Activated CD4-positive, alpha-beta T cell treated with anti-CD3 and anti-CD28 coated beads, Interleukin-2, amount 50 U/mL, for 4 hours (primary cell): Measurements from ENCODE around the gene PTPRS.

Experiments used
- DNase-seq, 2 experiments: peaks; one replicate each; pipeline ENCODE4 v3.0.0-alpha.2; 2020

Gene PTPRS

DNA sequence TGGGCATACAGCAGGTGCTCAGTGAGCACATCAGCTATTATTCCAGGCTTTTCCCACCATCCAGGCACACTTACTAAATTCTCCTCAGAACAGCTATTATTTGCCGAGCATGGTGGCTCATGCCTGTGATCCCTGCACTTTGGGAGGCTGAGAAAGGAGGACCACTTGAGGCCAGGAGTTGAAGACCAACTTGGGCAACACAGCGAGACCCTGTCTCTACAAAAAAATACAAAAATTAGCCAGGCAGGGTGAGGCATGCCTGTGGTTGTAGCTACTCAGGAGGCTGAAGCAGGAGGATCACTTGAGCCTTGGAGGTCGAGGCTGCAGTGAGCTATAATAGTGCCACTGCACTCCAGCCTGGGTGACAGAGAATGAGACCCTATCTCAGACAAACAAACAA, 35.4 kb downstream of the PTPRS start:
- DNase-seq = no peak

DNA sequence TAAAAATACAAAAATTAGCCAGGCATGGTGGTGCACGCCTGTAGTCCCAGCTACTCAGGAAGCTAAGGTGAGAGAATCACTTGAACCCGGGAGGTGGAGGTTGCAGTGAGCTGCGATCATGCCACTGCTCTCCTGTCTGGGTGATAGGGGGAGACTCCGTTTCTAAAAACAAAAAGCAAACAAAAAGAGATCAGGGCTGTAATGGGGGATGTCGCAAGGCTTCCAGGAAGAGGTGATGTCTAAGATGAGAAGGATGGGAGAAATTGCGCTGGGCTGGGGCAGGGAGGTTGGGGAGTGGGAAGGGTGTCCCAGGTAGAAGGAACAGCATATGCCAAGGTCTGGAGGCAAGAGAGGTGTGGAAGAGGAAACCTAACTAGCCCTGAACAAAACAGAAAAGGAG, 36.1 kb downstream of the PTPRS start:
- DNase-seq = no peak

DNA sequence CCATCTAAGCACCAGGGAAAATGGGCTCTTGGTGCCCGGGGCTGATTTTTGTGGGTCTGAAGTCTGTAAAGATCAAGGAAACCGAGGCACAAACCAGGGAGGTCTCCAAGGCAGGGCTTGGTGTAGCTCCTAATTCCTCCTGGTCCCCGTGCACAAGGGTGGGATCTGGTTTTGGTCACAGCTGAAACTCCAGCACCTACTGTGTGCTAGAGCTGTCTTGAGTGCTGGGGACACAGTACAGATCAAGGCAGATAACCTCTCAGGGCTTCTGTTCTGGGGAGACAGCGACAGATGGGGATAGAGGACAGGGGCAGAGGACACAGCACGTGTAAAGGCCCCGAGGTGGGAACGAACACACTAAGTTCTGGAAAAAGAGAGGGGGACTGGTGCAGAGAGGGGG, 37.4 kb downstream of the PTPRS start:
- no peak for DNase-seq

DNA sequence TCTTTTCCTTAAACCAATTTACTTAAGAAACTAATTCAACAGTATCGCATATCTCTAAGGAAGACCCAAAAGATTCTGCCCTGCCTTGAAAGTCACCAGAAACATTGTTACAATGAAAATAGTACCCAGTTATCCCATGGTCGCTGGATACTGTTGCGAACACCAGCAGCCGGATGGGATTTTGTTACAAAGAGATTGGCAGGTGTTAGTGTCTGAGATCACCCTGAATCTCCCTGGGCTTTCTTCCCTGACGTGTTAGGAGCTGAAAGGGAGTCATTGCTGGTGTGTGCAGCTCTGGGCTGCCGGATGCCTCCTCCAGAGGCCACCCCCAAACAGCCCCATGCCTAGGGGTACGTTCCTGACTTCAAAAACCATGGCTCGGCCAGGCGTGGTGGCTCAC, 38.2 kb downstream of the PTPRS start:
- no peak for DNase-seq

DNA sequence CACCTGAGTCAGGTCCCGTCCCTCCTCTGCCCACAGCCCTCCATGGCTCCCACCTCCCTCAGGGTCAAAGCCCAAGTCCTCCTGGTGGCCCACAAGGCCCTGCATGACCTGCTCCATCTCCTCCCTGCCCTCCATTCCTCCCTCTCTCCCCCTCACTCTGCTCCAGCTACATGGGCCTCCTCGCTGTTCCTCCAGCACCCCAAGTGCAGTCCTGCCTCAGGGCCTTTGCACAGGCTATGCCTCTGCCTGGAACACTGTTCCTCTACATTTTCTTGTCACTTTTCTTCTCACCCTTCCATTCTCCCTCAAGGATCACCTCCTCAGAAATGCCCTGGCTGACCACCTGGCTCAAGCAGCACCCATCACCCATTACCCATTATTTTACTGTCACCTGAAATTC, 41.5 kb downstream of the PTPRS start:
- no peak for DNase-seq

DNA sequence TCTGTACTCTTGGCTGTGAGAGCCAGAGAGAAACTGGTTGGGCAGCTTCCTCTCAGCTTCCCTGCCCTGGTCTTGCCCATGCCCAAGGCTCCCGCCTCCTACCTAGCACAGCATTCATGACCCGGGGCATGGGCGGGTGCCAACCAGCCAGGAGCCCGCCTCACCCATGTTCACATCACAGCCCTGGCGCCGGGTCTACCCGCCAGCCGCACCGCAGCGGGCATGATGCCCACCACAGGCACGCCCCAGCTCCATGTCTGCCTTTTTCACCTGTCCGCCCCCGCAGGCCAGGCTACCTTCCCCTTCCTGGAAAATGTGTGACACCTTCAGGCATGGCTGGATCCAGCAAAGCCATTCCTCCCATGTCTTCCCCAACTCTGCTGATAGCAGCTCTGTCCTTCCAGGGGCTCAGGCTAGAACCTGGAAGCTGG, 42.1 kb downstream of the PTPRS start:
- no peak for DNase-seq

DNA sequence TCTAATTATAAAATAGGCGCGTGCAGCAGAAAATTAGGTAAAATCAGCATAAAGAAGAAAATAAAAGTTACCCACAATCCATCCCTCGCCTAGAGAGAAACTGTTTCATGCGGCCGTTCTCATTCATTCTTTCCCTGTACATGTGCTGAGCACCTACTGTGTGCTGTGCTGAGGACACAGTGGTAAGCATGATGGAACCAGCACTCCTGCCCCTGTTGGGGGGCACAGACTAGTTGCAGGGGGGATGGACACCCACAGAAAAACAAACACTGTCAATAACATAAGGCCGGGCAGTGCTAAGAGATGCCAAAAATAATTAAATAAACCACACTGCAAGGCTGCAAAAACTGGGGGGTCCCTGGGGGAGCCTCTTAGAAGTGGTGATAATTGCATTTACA, 43.3 kb downstream of the PTPRS start:
- no peak for DNase-seq

DNA sequence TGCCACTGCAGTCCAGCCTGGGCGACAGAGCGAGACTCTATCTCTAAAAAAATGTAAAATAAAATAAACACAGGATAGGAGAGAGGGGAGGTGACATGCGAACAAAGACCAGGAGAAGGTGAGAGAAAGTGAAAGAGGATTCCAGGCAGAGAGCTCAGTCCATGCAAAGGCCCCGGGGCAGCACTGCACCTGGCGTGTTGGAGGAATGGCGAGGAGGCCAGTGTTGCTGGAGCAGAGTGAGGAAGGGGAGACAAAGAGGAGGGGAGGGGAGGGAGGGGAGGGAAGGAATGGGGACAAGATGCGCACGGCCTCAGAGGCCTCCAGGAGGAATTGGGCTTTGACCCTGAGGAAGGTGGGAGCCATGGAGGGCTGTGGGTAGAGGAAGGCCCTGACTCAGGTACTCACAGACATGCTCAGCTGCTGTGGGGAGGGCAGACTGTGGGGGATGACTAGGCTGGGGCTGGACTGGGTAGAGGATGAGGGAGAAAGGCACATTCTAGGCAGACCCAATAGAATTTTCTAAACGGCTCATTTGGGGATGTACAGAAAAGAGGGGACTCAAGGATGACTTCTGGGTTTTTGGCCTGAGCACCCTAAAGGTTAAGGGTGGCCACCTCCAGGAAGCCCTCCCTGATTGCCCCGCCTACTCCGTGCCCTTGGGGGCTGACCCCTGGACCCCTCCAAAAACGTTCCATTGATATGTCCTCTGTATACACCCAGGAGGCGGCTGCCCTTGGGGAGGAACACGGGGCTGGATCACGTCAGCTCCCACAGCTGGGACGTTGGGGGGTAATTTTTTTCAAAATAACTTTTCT, 43.9 kb downstream of the PTPRS start:
- DNase-seq = no peak

DNA sequence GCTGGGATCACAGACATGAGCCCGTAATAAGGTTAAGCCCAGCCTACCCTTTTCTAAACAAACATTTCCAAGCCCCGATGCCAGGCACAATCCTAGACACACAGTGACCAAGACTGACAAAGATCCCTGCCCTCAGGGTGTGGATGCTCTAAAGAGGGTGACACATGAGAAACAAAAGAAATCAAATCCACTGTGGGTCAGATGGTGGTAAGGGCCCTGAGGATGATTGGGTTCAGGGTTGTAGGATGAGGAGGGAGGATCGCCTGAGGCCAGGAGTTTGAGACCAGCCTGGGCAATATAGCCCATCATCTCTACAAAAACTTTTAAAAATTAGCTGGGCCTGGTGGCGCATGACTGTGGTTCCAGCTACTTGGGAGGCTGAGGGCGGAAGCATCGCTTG, 44.6 kb downstream of the PTPRS start:
- DNase-seq = no peak

DNA sequence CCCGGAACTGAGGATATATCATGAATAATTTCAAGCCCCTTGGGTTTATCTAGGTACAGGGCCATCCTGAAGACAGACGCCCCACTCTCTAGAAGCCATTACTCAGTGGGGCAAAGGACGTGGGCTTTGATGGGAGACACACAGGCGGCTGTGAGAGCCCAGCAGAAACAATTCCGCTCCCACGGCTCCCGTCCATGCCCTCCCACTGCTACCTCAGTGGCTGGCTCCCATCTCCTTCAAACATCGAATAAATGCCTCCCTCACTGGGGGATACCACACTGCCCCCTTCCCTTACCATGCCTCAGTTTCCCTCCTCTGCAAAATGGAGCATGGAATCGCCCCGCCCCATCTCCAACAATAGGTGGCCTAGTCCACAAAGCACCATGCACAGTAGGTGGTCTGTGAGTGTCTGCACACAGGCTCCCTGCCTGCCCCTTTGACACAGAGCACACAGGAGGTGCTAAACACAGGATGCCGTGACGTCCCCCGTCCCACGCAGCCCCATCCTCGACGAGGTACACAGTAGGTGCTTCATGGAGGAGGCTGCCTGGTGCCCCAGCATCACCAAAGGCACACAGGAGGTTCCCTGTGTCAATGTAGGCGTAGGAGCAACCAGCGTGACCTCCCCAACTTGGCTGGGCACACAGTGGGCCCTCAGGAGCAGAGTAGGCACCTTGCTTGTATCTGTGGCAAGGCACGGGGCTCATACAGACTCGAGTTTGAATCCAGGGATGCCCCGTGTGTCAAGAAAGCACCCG, 46.0 kb downstream of the PTPRS start:
- no peak for DNase-seq

DNA sequence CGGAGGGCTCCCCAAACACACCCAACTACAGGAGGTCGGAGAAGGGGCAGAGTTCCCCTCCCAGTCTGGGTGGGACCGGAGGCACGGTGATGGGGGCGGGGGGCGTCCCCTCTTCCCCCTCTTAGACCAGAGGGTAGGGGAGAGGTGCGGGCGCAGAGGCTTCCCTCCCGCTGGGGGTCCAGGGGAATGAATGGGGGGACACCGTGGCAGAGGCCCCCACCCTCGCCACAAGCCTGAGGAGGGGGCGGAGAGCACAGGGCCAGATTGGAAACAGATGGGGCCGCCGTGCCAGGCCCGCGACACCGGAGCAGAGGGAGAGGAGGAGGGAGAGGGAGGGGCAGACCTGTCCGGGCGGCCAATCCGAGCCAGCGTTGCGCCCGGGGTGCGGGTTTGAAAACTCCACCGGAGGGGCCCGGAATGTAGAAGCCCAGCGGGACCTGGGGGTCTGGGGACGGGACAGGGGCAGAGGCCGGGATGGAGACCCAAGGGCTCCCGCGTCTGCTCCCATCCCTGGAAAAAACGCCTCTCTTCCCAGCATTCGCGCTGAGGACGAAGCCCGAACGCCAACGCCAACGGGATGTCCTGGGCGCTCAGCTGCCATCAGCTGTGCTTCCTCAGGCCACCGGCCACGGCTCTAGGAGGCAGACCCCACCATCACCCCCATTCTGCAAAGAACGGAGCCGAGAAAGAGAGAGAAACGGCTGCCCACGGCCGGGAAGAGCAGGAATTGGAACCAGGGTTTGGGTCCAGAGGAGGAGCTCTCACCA, 46.8 kb downstream of the PTPRS start:
- no peak for DNase-seq

DNA sequence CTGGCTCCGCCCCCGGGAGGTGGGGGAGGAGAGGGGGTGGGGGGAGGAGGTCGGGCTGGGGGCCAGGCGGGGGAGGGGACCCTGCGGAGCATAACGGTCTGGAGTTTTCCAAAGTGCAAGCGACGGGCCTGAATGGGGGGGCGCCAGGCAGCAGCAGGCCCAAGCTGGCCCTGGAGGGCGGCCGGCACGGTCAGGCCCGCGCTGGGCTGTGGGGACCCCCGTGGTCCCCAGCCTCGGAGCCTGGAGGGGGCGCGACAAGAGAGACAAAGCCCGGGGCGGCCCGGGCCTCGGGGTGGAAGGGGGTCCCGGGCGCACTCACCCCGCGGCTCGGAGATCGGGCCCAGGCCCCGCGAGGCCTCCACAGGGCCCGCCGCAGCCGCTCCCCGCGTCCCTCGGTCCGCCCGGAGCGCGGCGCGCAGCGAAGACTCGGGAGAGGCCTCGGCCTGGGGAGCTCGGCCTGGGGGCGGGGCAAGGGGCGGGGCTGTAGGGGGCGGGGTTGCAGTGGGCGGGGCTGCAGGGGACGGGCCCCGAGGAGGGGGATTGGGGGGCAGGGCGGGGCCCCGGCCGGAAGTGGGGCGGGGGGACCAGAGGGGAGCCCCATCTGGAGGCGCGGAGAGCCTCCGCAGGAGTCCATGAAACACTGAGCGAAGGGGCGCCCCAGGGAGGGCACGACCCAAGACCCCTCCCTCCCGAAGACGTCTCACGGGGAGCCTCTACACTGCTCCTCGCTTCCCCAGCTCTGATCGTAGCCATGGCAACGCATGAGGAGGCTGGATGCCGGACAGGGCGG, 47.6 kb downstream of the PTPRS start:
- peak; percentile 34 to 36 for DNase-seq

DNA sequence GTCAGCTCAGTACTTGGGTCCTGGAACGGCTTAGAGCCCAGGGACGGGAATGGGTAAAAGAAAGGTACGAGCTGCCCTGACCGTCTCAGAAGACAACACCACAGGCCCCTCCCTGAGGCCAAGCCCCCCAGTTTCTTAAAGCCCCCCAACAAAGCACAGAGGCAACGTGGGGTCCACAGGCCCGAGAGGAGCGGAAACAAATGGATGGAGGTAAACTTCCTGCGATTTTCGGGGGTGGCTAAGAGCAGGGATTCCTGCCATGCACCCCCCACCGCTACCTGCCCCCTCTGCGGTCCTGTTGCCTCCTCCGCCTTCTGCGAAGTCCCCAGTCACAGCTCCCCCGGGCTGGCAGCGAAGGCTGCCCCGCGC, 48.2 kb downstream of the PTPRS start:
- DNase-seq = peak in 1 of 2 experiments; percentile 8

DNA sequence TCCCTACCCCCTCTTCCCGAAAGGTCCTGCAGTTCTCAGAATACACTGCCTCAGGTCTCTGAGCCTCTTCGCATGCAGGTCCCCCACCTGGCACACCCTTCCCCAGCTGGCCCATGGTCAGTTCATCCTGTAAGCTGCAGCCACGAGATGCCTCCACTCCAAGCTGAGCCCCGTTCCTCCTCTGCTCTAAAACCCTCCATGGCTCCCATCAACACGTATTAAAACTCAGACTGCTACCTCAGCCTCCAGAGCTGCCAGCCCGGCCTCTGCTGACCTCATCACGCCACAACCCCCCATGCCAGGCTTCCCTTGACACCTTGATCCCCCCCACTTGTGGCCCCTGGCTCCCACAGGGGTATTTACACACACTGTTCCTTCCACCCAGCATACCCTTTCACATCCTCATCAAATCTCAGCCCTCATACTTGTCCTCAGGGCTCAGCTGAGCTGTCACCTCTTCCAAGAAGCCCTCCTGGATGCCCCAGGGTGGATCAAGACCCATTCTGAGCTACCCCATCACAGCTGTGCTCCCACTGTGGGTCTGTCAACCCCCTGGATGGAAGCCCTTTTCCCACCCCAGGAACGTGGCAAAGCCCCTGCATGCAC, 48.9 kb downstream of the PTPRS start:
- DNase-seq = no peak
